Measurements from ENCODE around the gene SFXN2.

GRCh38 chr10:102781090-102781920 lies 66.9 kb downstream of the SFXN2 start:
- TF ChIP-seq, protein P1, sequence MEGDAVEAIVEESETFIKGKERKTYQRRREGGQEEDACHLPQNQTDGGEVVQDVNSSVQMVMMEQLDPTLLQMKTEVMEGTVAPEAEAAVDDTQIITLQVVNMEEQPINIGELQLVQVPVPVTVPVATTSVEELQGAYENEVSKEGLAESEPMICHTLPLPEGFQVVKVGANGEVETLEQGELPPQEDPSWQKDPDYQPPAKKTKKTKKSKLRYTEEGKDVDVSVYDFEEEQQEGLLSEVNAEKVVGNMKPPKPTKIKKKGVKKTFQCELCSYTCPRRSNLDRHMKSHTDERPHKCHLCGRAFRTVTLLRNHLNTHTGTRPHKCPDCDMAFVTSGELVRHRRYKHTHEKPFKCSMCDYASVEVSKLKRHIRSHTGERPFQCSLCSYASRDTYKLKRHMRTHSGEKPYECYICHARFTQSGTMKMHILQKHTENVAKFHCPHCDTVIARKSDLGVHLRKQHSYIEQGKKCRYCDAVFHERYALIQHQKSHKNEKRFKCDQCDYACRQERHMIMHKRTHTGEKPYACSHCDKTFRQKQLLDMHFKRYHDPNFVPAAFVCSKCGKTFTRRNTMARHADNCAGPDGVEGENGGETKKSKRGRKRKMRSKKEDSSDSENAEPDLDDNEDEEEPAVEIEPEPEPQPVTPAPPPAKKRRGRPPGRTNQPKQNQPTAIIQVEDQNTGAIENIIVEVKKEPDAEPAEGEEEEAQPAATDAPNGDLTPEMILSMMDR (IDR thresholded peaks at IDR 0.05 in 4 of 5, conservative IDR thresholded peaks at IDR 0.05 in 1 of 5), result no peak
- peak in 1 of 2 donors; percentile 37 for TF ChIP-seq POLR2A (IDR thresholded peaks at IDR 0.05)

Data from gastrocnemius medialis (tissue), 4 donors.